Measurements from ENCODE around the gene KCTD12.

- no peak for TF ChIP-seq POLR2A (IDR thresholded peaks at IDR 0.05)
- no peak for TF ChIP-seq CTCF (IDR thresholded peaks at IDR 0.05)
- no peak for TF ChIP-seq EP300 (IDR thresholded peaks at IDR 0.05; ENCODE audit: low read depth)
- TF ChIP-seq POLR2AphosphoS5 (IDR thresholded peaks at IDR 0.05), result no peak
These were observed 6.3 kb downstream of the KCTD12 start for GRCh38 chr13:76879883-76880270.
